IPS DF 4.7 (cell line): ENCODE data around the gene WDR90.

Experiments used
- DNase-seq: peaks from one replicate; pipeline ENCODE4 v3.0.0-alpha.2; 2013; ENCODE audit warnings: low spot score; ENCODE audit errors: extremely low read depth

WDR90 gene

DNA sequence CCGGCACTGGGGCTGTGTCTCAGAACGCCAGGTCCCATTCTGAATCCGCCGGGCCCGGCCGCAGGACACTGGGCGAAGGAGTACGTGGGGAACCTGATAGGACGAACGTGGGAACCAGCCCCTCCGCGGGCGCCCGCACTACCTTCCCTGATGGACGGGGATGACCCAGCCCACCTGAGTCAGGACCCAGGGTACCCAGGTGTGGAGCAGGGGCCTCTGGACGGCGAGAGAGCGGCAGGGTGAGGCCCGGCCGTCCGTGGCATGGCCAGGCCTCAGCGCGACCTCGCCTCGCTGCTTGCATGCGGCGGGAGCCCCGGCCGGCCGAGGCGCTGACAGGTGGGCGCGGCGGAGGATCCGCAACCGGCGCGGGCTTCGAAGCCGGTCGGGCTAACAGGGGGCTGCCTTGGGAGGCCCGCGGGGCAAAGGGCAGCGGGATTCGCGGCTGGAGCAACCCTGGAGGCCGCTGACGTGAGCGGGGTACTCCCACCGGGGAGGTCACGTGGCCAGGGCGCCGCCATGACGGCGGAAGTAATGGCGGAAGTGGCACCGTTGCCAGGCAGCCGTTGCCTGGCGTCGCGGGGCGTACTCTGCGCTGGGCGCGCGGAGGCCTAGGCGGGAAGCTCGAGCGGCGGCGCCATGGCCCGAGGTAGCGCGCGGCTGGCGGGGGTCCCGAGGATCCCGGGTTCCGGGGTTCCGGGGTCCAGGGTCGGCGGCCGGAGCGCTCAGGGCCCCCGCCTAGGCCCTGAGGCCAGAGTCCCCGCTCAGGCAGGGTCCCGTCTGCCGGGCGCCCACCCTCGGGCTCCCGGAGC, at the start of gene WDR90:
Gene WDR90, plus strand, starts transcription at position 585 of the 809 bp plus-strand sequence. Its CDS starts 52 bp downstream, at position 637.
- no peak for DNase-seq

DNA sequence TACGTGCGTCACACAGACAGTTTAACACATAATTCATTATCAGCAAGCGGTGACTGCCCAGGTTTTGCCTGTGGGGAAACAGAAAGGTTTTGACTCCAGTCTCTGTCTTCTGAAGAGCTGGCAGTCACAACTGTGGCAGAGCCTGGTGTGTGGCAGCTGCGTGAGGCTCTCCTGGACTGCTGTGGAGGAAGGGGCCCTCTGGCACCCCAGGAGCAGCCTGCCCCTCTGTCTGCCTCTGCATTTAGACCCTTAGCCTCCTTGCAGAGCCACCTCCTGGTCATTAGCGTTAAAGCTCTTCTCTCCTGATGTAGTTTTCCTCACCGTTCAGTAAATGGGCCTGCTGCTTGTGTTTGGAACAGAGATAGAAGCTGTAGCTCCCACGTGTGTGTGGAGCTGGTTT, 48.4 kb upstream of the WDR90 start:
- DNase-seq, result no peak

GRCh38 chr16:603933-604332, 45.2 kb upstream of the WDR90 start:
- DNase-seq, result no peak

- no peak for DNase-seq
Measured at GRCh38 chr16:606656-607307, 42.4 kb upstream of the WDR90 start.

- DNase-seq, result no peak
Measured at GRCh38 chr16:608019-608418, 41.1 kb upstream of the WDR90 start.

DNA sequence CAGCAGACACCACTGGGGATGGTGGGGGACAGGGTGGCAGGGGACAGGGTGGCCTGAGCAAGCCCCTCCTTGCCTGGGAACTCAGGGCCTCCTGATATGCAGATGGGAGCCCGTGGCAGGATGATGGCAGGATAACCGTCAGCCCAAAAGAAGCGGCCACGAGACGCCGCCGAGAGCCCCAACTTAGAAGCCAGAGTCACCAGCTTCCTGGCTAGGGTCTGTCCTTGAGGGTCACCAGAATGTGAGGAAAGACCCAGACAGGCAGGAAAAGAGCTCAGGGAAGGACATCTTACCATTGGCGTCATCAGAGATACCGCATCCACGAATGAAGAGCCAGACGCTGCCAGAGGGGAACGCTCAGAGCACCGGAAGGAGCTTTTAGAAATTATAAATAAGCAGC, 39.8 kb upstream of the WDR90 start:
- no peak for DNase-seq

DNA sequence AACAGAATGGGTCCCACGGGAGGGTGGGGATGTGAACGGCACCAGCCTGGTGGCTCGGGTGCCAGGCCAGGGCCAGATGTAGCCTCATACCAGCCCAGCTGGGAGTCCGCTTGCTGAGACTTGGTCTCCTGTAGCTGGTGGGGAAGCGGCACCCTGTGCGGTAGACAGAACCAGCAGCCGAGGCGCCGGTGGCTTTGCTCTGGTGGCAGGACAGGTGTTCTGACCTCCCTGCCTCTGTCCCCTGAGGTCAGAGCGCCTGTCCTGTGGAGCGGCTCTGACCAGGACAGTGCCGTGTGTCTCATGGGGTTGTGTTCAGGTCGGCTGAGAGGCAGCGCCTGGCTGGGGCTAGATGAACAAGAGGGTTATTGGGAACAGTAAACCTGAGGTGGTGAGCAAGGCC, 39.2 kb upstream of the WDR90 start:
- no peak for DNase-seq

DNA sequence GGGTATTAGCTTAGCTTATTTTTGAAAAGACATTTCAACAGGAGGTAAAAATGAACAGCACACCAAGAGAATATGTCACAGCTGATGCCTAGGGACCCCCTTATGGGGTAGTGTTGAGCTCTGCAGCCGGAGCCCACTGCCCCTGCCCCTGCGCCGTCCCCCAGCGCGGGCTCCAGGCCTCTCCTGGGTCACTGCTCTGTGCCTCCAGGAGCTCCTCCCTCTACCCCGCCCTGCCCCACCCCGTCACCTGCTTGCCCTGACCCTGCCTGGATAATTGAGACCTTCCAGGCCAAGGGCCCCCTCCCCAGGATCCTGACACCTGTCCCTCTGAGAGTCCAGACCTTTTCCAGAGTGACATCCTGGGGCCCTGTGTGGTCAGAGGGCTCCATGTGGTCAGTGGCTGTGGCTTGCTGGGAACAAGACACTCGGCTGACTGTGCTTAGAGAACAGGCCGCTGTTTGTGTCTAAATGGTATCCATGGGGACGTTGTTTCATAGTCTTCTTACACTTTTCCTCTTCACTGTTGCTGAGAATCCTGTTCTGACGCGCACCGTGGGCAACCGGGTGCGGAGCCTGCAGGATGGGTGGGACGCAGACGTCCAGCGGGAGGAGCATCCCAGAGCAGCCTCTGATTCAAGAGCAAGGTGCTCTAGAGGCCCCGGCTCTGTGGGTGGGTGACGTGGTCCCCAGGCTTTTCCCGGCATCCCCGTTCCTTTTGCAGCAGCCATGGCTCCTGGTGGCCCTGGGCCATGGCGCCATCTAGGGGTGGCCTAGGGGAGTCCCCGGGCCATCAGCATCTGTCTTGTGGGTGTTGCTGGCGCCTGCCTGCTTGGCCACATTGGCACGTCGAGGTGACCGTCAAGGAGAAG, 38.4 kb upstream of the WDR90 start:
- no peak for DNase-seq

GRCh38 chr16:615122-615521, 34.0 kb upstream of the WDR90 start:
- no peak for DNase-seq

GRCh38 chr16:616733-617586, 32.2 kb upstream of the WDR90 start:
- no peak for DNase-seq

DNA sequence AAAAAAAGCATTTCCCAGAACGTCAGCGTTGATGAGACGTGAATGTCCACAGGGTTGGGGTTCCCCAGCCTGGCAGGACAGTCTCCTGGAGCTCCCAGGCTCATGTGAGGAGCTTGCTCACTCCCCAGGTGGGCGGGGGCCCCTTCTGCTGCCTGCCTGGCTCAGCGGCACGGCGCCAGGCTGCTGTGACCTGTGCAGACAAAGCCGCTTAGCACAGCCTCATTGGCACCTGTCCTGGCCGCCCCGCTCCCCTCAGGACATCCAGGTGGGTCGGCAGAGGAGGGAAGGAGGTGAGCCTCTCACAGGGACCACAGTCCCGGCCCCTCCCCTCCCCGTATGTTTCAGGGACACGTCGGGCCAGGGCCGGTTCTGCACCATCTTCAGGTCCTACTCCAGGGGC, 31.3 kb upstream of the WDR90 start:
- DNase-seq, result no peak

- DNase-seq, result no peak
Measured at GRCh38 chr16:619476-620100, 29.6 kb upstream of the WDR90 start.

- no peak for DNase-seq
Measured at GRCh38 chr16:620700-621525, 28.3 kb upstream of the WDR90 start.

DNA sequence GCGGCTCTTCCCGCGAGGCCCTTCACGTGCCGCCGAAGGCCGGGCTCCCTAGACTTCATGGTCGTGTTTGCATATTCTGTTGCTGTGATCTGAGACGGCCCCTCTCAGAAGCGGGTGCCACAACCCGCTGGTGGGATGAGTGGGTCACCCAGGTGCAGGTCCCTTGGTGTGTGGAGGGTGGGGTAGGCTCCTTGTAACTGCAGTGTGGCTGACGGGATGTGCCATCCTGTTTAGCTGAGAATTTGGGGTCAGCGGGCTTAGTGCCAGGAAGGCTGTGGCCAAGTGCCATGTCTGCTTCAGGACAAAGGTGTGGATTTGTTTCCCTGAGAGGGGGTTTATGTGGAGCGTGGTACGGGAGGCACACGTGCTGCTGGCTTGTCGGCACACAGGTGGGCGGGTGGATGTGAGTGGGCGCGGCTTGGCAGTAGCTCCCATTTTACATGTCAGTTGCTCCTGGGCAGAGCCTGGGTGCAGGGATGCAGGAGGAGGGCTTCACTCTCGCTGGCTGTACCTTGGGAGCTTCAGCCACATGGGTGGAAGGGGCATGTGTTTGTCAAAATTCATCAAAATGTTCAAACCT, 27.5 kb upstream of the WDR90 start:
- no peak for DNase-seq

GRCh38 chr16:622920-623280, 26.3 kb upstream of the WDR90 start:
- DNase-seq, result no peak

DNA sequence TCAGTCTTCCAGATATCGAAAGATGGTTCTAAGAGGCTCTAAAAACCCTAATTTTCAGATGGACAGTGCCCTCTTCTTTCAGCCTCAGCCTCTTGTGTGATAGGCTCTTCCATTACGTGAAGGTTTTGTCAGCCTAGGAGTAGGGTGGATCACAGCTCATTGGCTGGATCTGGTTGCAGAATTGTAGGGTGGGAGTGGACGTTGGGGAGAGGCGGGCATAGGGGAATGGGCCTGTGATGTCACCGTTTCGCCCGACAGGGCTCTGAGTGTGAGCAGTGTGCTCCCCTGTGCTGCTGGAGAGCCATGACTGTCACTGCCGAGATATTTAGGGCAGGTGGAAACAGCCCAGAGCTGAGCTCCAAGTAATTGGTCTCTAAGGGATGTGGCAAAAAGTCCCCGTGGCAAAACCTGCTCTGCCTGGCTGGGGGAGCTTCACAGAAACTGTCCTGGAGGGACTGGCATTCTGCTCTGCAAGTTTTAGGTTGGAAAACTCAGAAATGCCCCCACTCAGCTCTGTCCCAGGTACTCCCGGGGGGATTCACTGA, 24.6 kb upstream of the WDR90 start:
- DNase-seq, result no peak

- DNase-seq, result no peak
Measured at GRCh38 chr16:625117-625976, 23.8 kb upstream of the WDR90 start.
